Measurements from ENCODE around the gene SBF2. TPM values are rescaled to one million over a fixed set of nuclear protein-coding genes. Genes with fewer than 3 reads are reported as not detected.
"Not testable (repeated sequence)": the region's sequence is repeated elsewhere in the genome, so short reads cannot be mapped to it uniquely, and the experiment has no call there.

The SBF2 gene
- total RNA-seq, 2 donors from 2014 or later, result 33.3 to 42.5 TPM

GRCh38 chr11:10233581-10233980 lies 60.4 kb downstream of the SBF2 start:
- Mint-ChIP-seq H3K4me1 (peaks cover 5% of the 10 kb centered on the region), H3K27ac (no peak overlapping the region), H3K36me3 (ENCODE audit: low read depth) (no peaks in the 10 kb centered on the region), H3K4me3 (no peak overlapping the region), H3K27me3 (no peaks in the 10 kb centered on the region), H3K9me3 (no peaks in the 10 kb centered on the region)
- ATAC-seq (replicated peaks), result no peak

- no peaks in the 10 kb centered on the region for H3K9me3 Mint-ChIP-seq
- H3K27ac Mint-ChIP-seq, result no peak overlapping the region
- peaks cover 5% of the 10 kb centered on the region for H3K4me1 Mint-ChIP-seq
- ATAC-seq (replicated peaks), result no peak
- no peaks in the 10 kb centered on the region for H3K36me3 Mint-ChIP-seq (ENCODE audit: low read depth)
- no peak overlapping the region for H3K4me3 Mint-ChIP-seq
- no peaks in the 10 kb centered on the region for H3K27me3 Mint-ChIP-seq
These were observed 61.3 kb downstream of the SBF2 start for GRCh38 chr11:10232756-10233155.

GRCh38 chr11:10231803-10232202 lies 62.2 kb downstream of the SBF2 start:
- not testable (repeated sequence) for ATAC-seq (replicated peaks); H3K27me3 Mint-ChIP-seq; H3K36me3 Mint-ChIP-seq (ENCODE audit: low read depth); H3K4me3 Mint-ChIP-seq; H3K27ac Mint-ChIP-seq; H3K4me1 Mint-ChIP-seq; H3K9me3 Mint-ChIP-seq

- no peaks in the 10 kb centered on the region for H3K36me3 Mint-ChIP-seq (ENCODE audit: low read depth)
- H3K4me1 Mint-ChIP-seq, result no peaks in the 10 kb centered on the region
- no peak overlapping the region for H3K4me3 Mint-ChIP-seq
- no peak overlapping the region for H3K27ac Mint-ChIP-seq
- no peaks in the 10 kb centered on the region for H3K27me3 Mint-ChIP-seq
- H3K9me3 Mint-ChIP-seq, result no peaks in the 10 kb centered on the region
- ATAC-seq (replicated peaks), result no peak
These were observed 68.5 kb downstream of the SBF2 start for GRCh38 chr11:10225553-10225952.

GRCh38 chr11:10222399-10222798 lies 71.6 kb downstream of the SBF2 start:
- no peak for ATAC-seq (replicated peaks)
- no peak overlapping the region for H3K4me3 Mint-ChIP-seq

GRCh38 chr11:10221342-10221741 lies 72.7 kb downstream of the SBF2 start:
- Mint-ChIP-seq H3K4me3 (no peak overlapping the region), H3K36me3 (ENCODE audit: low read depth) (no peaks in the 10 kb centered on the region), H3K4me1 (no peaks in the 10 kb centered on the region), H3K27ac (no peak overlapping the region), H3K9me3 (peaks cover 3% of the 10 kb centered on the region), H3K27me3 (no peaks in the 10 kb centered on the region)
- ATAC-seq (replicated peaks), result no peak

More at GRCh38 chr11:10222399-10222798, 71.6 kb downstream of the SBF2 start:
- no peaks in the 10 kb centered on the region for H3K27me3 Mint-ChIP-seq
- H3K9me3 Mint-ChIP-seq, result peaks cover 3% of the 10 kb centered on the region
- H3K36me3 Mint-ChIP-seq (ENCODE audit: low read depth), result no peaks in the 10 kb centered on the region
- H3K27ac Mint-ChIP-seq, result no peak overlapping the region
- no peaks in the 10 kb centered on the region for H3K4me1 Mint-ChIP-seq

- no peaks in the 10 kb centered on the region for H3K4me1 Mint-ChIP-seq
- H3K27me3 Mint-ChIP-seq, result no peaks in the 10 kb centered on the region
- no peak for ATAC-seq (replicated peaks)
- no peaks in the 10 kb centered on the region for H3K36me3 Mint-ChIP-seq (ENCODE audit: low read depth)
- H3K4me3 Mint-ChIP-seq, result no peak overlapping the region
- no peaks in the 10 kb centered on the region for H3K9me3 Mint-ChIP-seq
- H3K27ac Mint-ChIP-seq, result no peak overlapping the region
These were observed 82.5 kb downstream of the SBF2 start for GRCh38 chr11:10211470-10211869.

- no peaks in the 10 kb centered on the region for H3K4me1 Mint-ChIP-seq
- no peaks in the 10 kb centered on the region for H3K36me3 Mint-ChIP-seq (ENCODE audit: low read depth)
- H3K27ac Mint-ChIP-seq, result no peak overlapping the region
- no peak for ATAC-seq (replicated peaks)
- no peaks in the 10 kb centered on the region for H3K27me3 Mint-ChIP-seq
- no peaks in the 10 kb centered on the region for H3K9me3 Mint-ChIP-seq
- H3K4me3 Mint-ChIP-seq, result no peak overlapping the region
These were observed 84.7 kb downstream of the SBF2 start for GRCh38 chr11:10209326-10209725.

- H3K36me3 Mint-ChIP-seq (ENCODE audit: low read depth), result no peaks in the 10 kb centered on the region
- no peaks in the 10 kb centered on the region for H3K27me3 Mint-ChIP-seq
- no peak overlapping the region for H3K4me3 Mint-ChIP-seq
- no peak overlapping the region for H3K27ac Mint-ChIP-seq
- ATAC-seq (replicated peaks), result peak; percentile 78
- H3K4me1 Mint-ChIP-seq, result no peaks in the 10 kb centered on the region
- H3K9me3 Mint-ChIP-seq, result peaks cover 3% of the 10 kb centered on the region
These were observed 85.9 kb downstream of the SBF2 start for GRCh38 chr11:10208131-10208575.

- H3K4me1 Mint-ChIP-seq, result no peaks in the 10 kb centered on the region
- no peaks in the 10 kb centered on the region for H3K36me3 Mint-ChIP-seq (ENCODE audit: low read depth)
- ATAC-seq (replicated peaks), result no peak
- no peaks in the 10 kb centered on the region for H3K27me3 Mint-ChIP-seq
- no peak overlapping the region for H3K4me3 Mint-ChIP-seq
- H3K27ac Mint-ChIP-seq, result no peak overlapping the region
- peaks cover 3% of the 10 kb centered on the region for H3K9me3 Mint-ChIP-seq
These were observed 88.1 kb downstream of the SBF2 start for GRCh38 chr11:10205928-10206327.

- no peak for ATAC-seq (replicated peaks)
- Mint-ChIP-seq H3K27me3 (no peaks in the 10 kb centered on the region), H3K4me3 (no peak overlapping the region), H3K27ac (no peak overlapping the region), H3K4me1 (no peaks in the 10 kb centered on the region), H3K36me3 (ENCODE audit: low read depth) (no peaks in the 10 kb centered on the region), H3K9me3 (peaks cover 3% of the 10 kb centered on the region)
These were observed 90.0 kb downstream of the SBF2 start for GRCh38 chr11:10204021-10204420.

GRCh38 chr11:10201343-10201742 lies 92.7 kb downstream of the SBF2 start:
- peaks cover 3% of the 10 kb centered on the region for H3K9me3 Mint-ChIP-seq
- H3K27me3 Mint-ChIP-seq, result no peaks in the 10 kb centered on the region
- H3K36me3 Mint-ChIP-seq (ENCODE audit: low read depth), result no peaks in the 10 kb centered on the region
- H3K27ac Mint-ChIP-seq, result no peak overlapping the region
- no peak overlapping the region for H3K4me3 Mint-ChIP-seq
- ATAC-seq (replicated peaks), result no peak
- H3K4me1 Mint-ChIP-seq, result no peaks in the 10 kb centered on the region

- Mint-ChIP-seq H3K4me3 (no peak overlapping the region), H3K27me3 (no peaks in the 10 kb centered on the region), H3K9me3 (no peaks in the 10 kb centered on the region), H3K36me3 (ENCODE audit: low read depth) (peaks cover 13% of the 10 kb centered on the region), H3K27ac (no peak overlapping the region), H3K4me1 (no peaks in the 10 kb centered on the region)
- no peak for ATAC-seq (replicated peaks)
These were observed 96.9 kb downstream of the SBF2 start for GRCh38 chr11:10197091-10197490.

- H3K36me3 Mint-ChIP-seq (ENCODE audit: low read depth), result peaks cover 13% of the 10 kb centered on the region
- no peak overlapping the region for H3K4me3 Mint-ChIP-seq
- ATAC-seq (replicated peaks), result no peak
- H3K27me3 Mint-ChIP-seq, result no peaks in the 10 kb centered on the region
- H3K9me3 Mint-ChIP-seq, result no peaks in the 10 kb centered on the region
- no peak overlapping the region for H3K27ac Mint-ChIP-seq
- no peaks in the 10 kb centered on the region for H3K4me1 Mint-ChIP-seq
These were observed 102.0 kb downstream of the SBF2 start for GRCh38 chr11:10192036-10192435.

GRCh38 chr11:10181811-10182210 lies 112.2 kb downstream of the SBF2 start:
- peaks cover 4% of the 10 kb centered on the region for H3K4me1 Mint-ChIP-seq
- no peak overlapping the region for H3K4me3 Mint-ChIP-seq
- peaks cover 5% of the 10 kb centered on the region for H3K9me3 Mint-ChIP-seq
- H3K36me3 Mint-ChIP-seq (ENCODE audit: low read depth), result peaks cover 6% of the 10 kb centered on the region
- H3K27me3 Mint-ChIP-seq, result no peaks in the 10 kb centered on the region
- no peak overlapping the region for H3K27ac Mint-ChIP-seq
- ATAC-seq (replicated peaks), result no peak

- Mint-ChIP-seq H3K27ac (no peak overlapping the region), H3K9me3 (no peaks in the 10 kb centered on the region), H3K36me3 (ENCODE audit: low read depth) (no peaks in the 10 kb centered on the region), H3K4me3 (no peak overlapping the region), H3K4me1 (peaks cover 11% of the 10 kb centered on the region), H3K27me3 (no peaks in the 10 kb centered on the region)
- no peak for ATAC-seq (replicated peaks)
These were observed 129.4 kb downstream of the SBF2 start for GRCh38 chr11:10164621-10165020.
